ENCODE data around the gene KCNK5.

The KCNK5 gene

DNA sequence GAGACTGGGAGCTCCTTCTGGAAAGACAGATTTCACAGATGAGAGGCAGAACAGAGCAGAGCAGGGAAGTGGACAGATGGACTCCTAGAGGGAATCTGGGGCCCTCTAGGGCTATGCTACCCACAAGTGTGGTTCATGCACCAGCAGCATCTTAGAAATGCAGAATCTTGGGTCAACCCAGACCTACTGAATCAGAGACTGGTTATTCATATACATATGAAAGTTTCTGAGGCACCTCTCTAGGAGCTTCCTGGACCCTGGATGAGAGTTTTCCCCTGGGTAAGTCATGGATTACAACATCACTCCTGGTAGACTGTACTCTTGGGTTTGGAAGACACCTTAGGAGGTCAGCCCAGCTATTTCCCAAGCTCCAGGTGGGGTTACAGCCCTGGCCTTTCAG, 58.9 kb downstream of the KCNK5 start:
- TF ChIP-seq TAF1 (IDR thresholded peaks at IDR 0.05; ENCODE audit: borderline replicate concordance, insufficient read depth, low read length) = no peak
- TF ChIP-seq POLR2AphosphoS5 (IDR thresholded peaks at IDR 0.05; ENCODE audit: low read depth, low read length) = no peak
- no peak for TF ChIP-seq FOXP2 (optimal IDR thresholded peaks at IDR 0.05; ENCODE audit: borderline replicate concordance, extremely low read depth, extremely low read length, insufficient read depth)
- TF ChIP-seq SIN3A (IDR thresholded peaks at IDR 0.05; ENCODE audit: borderline replicate concordance, insufficient read depth, low read length) = no peak
- TF ChIP-seq, protein P1, sequence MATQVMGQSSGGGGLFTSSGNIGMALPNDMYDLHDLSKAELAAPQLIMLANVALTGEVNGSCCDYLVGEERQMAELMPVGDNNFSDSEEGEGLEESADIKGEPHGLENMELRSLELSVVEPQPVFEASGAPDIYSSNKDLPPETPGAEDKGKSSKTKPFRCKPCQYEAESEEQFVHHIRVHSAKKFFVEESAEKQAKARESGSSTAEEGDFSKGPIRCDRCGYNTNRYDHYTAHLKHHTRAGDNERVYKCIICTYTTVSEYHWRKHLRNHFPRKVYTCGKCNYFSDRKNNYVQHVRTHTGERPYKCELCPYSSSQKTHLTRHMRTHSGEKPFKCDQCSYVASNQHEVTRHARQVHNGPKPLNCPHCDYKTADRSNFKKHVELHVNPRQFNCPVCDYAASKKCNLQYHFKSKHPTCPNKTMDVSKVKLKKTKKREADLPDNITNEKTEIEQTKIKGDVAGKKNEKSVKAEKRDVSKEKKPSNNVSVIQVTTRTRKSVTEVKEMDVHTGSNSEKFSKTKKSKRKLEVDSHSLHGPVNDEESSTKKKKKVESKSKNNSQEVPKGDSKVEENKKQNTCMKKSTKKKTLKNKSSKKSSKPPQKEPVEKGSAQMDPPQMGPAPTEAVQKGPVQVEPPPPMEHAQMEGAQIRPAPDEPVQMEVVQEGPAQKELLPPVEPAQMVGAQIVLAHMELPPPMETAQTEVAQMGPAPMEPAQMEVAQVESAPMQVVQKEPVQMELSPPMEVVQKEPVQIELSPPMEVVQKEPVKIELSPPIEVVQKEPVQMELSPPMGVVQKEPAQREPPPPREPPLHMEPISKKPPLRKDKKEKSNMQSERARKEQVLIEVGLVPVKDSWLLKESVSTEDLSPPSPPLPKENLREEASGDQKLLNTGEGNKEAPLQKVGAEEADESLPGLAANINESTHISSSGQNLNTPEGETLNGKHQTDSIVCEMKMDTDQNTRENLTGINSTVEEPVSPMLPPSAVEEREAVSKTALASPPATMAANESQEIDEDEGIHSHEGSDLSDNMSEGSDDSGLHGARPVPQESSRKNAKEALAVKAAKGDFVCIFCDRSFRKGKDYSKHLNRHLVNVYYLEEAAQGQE (IDR thresholded peaks at IDR 0.05; ENCODE audit: insufficient read depth in 1 of 2, low read depth in 2 of 2, low read length in 2 of 2) = no peak

DNA sequence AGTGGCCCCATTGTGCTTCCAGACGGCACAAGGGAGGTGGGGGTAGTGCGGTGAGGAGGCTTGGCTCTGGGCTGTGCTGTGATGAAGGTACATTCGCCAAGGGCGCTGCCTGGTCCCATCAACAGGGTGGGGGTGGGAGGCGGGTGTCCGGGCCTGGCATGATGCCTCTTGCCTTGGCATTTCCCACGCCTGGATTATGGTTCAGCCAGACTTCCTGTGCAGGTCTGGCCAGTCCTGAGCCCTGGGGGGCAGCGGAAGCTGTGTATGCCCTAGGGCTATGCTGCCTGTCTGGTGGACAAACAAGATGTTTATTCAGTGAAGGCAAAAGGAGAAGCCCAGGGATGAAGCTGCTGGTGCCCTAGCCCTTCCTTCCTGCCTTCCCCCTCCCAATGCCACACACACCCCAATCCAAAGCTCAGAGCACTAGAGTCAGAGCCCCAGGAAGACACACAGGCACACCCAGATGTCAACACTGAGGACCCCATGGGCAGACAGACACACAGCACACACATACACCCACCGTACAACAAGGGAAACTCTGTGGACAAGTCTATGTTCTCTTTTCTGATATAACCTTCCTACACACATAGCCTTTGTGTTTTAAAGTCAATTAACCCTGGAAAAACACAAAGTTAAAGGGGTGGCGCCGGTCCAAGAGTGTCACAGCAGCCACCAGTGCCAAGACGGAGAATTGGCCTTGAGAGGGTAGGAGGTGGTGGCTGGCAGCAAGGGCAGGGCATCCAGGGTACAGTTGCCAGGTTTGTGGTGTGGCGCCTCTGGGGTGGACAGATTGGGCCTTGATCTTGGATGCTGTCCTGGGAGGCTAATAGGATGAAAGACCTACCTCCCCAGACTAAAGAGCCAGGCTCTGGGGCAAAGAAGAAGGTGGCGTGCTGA, 59.6 kb downstream of the KCNK5 start:
- TF ChIP-seq POLR2AphosphoS5 (IDR thresholded peaks at IDR 0.05; ENCODE audit: low read depth, low read length) (no peak), TAF1 (IDR thresholded peaks at IDR 0.05; ENCODE audit: borderline replicate concordance, insufficient read depth, low read length) (no peak), FOXP2 (optimal IDR thresholded peaks at IDR 0.05; ENCODE audit: borderline replicate concordance, extremely low read depth, extremely low read length, insufficient read depth) (no peak), SIN3A (IDR thresholded peaks at IDR 0.05; ENCODE audit: borderline replicate concordance, insufficient read depth, low read length) (no peak)
- TF ChIP-seq, protein P1 (IDR thresholded peaks at IDR 0.05; ENCODE audit: insufficient read depth in 1 of 2, low read depth in 2 of 2, low read length in 2 of 2) = no peak

DNA sequence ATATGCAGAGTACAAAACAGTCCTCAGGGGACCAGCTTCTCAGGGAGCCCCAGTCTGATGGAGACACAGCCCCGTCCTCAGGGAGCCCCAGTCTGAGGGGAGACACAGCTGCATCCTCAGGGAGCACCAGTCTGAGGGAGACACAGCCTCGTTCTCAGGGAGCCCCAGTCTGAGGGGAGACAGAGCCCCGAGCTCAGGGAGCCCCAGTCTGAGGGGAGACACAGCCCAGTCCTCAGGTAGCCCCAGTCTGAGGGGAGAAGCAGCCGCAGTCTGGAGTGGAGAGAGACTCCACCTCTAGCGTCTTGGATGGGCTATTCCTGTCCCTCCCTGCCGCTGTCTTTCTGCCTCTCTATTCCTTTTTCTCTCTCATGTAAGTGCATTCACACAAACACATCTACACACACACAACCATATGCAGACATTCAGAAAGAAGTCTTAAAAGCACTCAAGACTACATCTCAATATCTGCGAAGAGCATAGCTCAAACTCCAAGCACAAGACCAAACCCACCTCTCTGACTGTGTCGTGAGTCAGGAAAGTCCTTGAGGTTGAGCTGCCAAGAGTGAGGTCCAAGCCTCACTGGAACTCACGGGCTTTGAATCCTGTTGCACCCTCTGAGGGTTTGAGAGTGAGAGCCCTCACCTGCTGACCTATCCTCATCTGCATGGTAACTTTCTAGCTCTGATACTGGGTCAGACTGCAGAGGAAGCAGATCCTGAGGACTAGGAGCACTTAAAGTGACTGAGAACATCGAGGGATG, 61.2 kb downstream of the KCNK5 start:
- no peak for TF ChIP-seq POLR2AphosphoS5 (IDR thresholded peaks at IDR 0.05; ENCODE audit: low read depth, low read length)
- TF ChIP-seq SIN3A (IDR thresholded peaks at IDR 0.05; ENCODE audit: borderline replicate concordance, insufficient read depth, low read length) = no peak
- TF ChIP-seq FOXP2 (optimal IDR thresholded peaks at IDR 0.05; ENCODE audit: borderline replicate concordance, extremely low read depth, extremely low read length, insufficient read depth) = no peak
- TF ChIP-seq TAF1 (IDR thresholded peaks at IDR 0.05; ENCODE audit: borderline replicate concordance, insufficient read depth, low read length) = no peak
- TF ChIP-seq, protein P1 (IDR thresholded peaks at IDR 0.05; ENCODE audit: insufficient read depth in 1 of 2, low read depth in 2 of 2, low read length in 2 of 2) = no peak

DNA sequence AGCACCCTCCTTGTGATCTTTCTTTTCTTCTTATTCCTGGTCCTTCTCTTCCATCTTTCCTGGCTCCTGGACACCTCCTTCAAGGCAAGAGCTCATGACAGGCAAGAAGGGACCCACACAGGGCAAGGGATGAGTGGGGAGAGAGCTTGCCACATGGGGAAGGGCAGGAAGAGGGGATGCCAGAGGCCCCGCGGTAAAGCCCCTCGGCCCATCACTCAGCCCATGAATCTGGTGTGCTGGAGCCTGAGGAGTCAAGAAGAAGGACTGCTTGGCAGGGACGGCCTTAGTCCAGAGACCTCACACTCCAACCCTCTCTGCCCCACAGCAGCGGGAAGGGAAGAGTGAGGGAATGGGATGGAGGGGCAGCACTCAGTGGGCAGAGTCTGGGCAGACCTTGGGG, 62.0 kb downstream of the KCNK5 start:
- TF ChIP-seq TAF1 (IDR thresholded peaks at IDR 0.05; ENCODE audit: borderline replicate concordance, insufficient read depth, low read length) (no peak), POLR2AphosphoS5 (IDR thresholded peaks at IDR 0.05; ENCODE audit: low read depth, low read length) (no peak), FOXP2 (optimal IDR thresholded peaks at IDR 0.05; ENCODE audit: borderline replicate concordance, extremely low read depth, extremely low read length, insufficient read depth) (no peak), SIN3A (IDR thresholded peaks at IDR 0.05; ENCODE audit: borderline replicate concordance, insufficient read depth, low read length) (no peak)
- TF ChIP-seq, protein P1 (IDR thresholded peaks at IDR 0.05; ENCODE audit: insufficient read depth in 1 of 2, low read depth in 2 of 2, low read length in 2 of 2) = no peak

Data from PFSK-1 (cell line).